SKM-1 treated with dmso at 0.1 percent for 144 hours (cell line): Measurements from ENCODE around the gene FRAS1.

ENCODE experiments used
- DNase-seq: peaks from one replicate; lab custom pipeline; 2025; ENCODE audit not compliant: unreplicated experiment; lab: John Stamatoyannopoulos, UW

Gene FRAS1

GRCh38 chr4:78357122-78357521 is 300.0 kb downstream of the FRAS1 start:
- no peak for DNase-seq

GRCh38 chr4:78360466-78360865 is 303.3 kb downstream of the FRAS1 start:
- no peak for DNase-seq

- no peak for DNase-seq
Measured at GRCh38 chr4:78361621-78362120, 304.5 kb downstream of the FRAS1 start.

- DNase-seq, result no peak
Measured at GRCh38 chr4:78362310-78362709, 305.2 kb downstream of the FRAS1 start.

GRCh38 chr4:78363031-78363570 is 306.0 kb downstream of the FRAS1 start:
- DNase-seq, result no peak

- DNase-seq, result no peak
Measured at GRCh38 chr4:78369679-78370078, 312.6 kb downstream of the FRAS1 start.

GRCh38 chr4:78370631-78371372 is 313.7 kb downstream of the FRAS1 start:
- no peak for DNase-seq

GRCh38 chr4:78372355-78372988 is 315.3 kb downstream of the FRAS1 start:
- no peak for DNase-seq

GRCh38 chr4:78377555-78377954 is 320.4 kb downstream of the FRAS1 start:
- DNase-seq, result no peak

- DNase-seq, result no peak
Measured at GRCh38 chr4:78379040-78379439, 321.9 kb downstream of the FRAS1 start.

GRCh38 chr4:78379991-78380729 is 323.0 kb downstream of the FRAS1 start:
- no peak for DNase-seq

- DNase-seq, result no peak
Measured at GRCh38 chr4:78386679-78387078, 329.6 kb downstream of the FRAS1 start.

GRCh38 chr4:78395642-78396041 is 338.5 kb downstream of the FRAS1 start:
- DNase-seq, result no peak

GRCh38 chr4:78396613-78397291 is 339.6 kb downstream of the FRAS1 start:
- no peak for DNase-seq

GRCh38 chr4:78397292-78397630 is 340.1 kb downstream of the FRAS1 start:
- DNase-seq, result no peak

GRCh38 chr4:78409612-78410202 is 352.6 kb downstream of the FRAS1 start:
- no peak for DNase-seq

GRCh38 chr4:78410225-78410624 is 353.1 kb downstream of the FRAS1 start:
- DNase-seq, result no peak

- DNase-seq, result no peak
Measured at GRCh38 chr4:78410676-78411075, 353.6 kb downstream of the FRAS1 start.

- DNase-seq, result no peak
Measured at GRCh38 chr4:78414116-78414515, 357.0 kb downstream of the FRAS1 start.

GRCh38 chr4:78417603-78418002 is 360.5 kb downstream of the FRAS1 start:
- no peak for DNase-seq

- no peak for DNase-seq
Measured at GRCh38 chr4:78418406-78418805, 361.3 kb downstream of the FRAS1 start.
